GM23338 (cell line): Measurements from ENCODE around the gene PCNX1. TPM values are rescaled to one million over a fixed set of nuclear protein-coding genes. Genes with fewer than 3 reads are reported as not detected.

Source experiments
- ATAC-seq: fragments of 200-7000 bp; cut with Tn5 transposase; 3 replicates; pipeline ENCODE4 v1.9.1; 2020
- DNase-seq: peaks from one replicate; pipeline ENCODE4 v3.0.0-alpha.2; 2015; ENCODE audit warnings: low spot score
- H2AFZ ChIP-seq: fragments of 200-600 bp; sonication (generic); 2 replicates; pipeline ENCODE4 v1.8.0; 2016; ENCODE audit warnings: antibody characterized with exemption, mild to moderate bottlenecking, moderate library complexity
- H3F3A ChIP-seq: fragments of 200-600 bp; sonication (generic); replicated peaks from 2 replicates; pipeline ENCODE4 v1.8.0; 2017; ENCODE audit warnings: antibody characterized with exemption, mixed run types, low read depth
- H3K27ac ChIP-seq: fragments of 200-600 bp; sonication (generic); 2 replicates; pipeline ENCODE4 v1.6.1; 2016; ENCODE audit warnings: low read depth
- H3K27me3 ChIP-seq: fragments of 200-600 bp; sonication (generic); 2 replicates; pipeline ENCODE4 v1.8.0; 2016; ENCODE audit warnings: mild to moderate bottlenecking, mixed run types, moderate library complexity; ENCODE audit not compliant: insufficient read depth
- H3K36me3 ChIP-seq: fragments of 200-600 bp; sonication (generic); 2 replicates; pipeline ENCODE4 v1.8.0; 2016; ENCODE audit warnings: mild to moderate bottlenecking; ENCODE audit not compliant: insufficient read depth
- H3K4me1 ChIP-seq: fragments of 200-600 bp; sonication (generic); 2 replicates; pipeline ENCODE4 v1.8.0; 2016; ENCODE audit warnings: mild to moderate bottlenecking, moderate library complexity; ENCODE audit not compliant: insufficient read depth
- H3K4me2 ChIP-seq: fragments of 200-600 bp; sonication (generic); 2 replicates; pipeline ENCODE4 v1.7.1; 2017; ENCODE audit warnings: mixed run types
- H3K4me3 ChIP-seq: fragments of 200-600 bp; sonication (generic); 2 replicates; pipeline ENCODE4 v1.6.1; 2016; ENCODE audit warnings: mixed run types
- H3K79me2 ChIP-seq: fragments of 200-600 bp; sonication (generic); replicated peaks from 2 replicates; pipeline ENCODE4 v1.8.0; 2017; ENCODE audit warnings: mild to moderate bottlenecking; ENCODE audit not compliant: insufficient read depth
- H3K9me2 ChIP-seq: fragments of 200-600 bp; sonication (generic); 2 replicates; pipeline ENCODE4 v1.8.0; 2017; ENCODE audit not compliant: insufficient read depth
- H4K20me1 ChIP-seq: fragments of 200-600 bp; sonication (generic); replicated peaks from 2 replicates; pipeline ENCODE4 v1.8.0; 2017; ENCODE audit warnings: mild to moderate bottlenecking; ENCODE audit not compliant: insufficient read depth
- H3K27ac Mint-ChIP-seq: 2 replicates; pipeline ENCODE4 v1.8.0; 2020; ENCODE audit warnings: inconsistent platforms, mild to moderate bottlenecking, moderate library complexity, mixed read lengths
- H3K27me3 Mint-ChIP-seq: 3 replicates; pipeline ENCODE4 v1.8.0; 2022; ENCODE audit warnings: low read depth, mild to moderate bottlenecking, moderate library complexity, mixed read lengths, inconsistent platforms; ENCODE audit not compliant: insufficient read depth, poor library complexity
- H3K36me3 Mint-ChIP-seq: 3 replicates; pipeline ENCODE4 v1.8.0; 2021; ENCODE audit warnings: low read depth, mild to moderate bottlenecking, inconsistent platforms, moderate library complexity, mixed read lengths
- H3K4me1 Mint-ChIP-seq: 3 replicates; pipeline ENCODE4 v1.8.0; 2020; ENCODE audit warnings: mild to moderate bottlenecking, inconsistent platforms, mixed read lengths
- H3K4me3 Mint-ChIP-seq: 3 replicates; pipeline ENCODE4 v1.8.0; 2021; ENCODE audit warnings: moderate library complexity, mild to moderate bottlenecking, inconsistent platforms, mixed read lengths
- H3K9me3 Mint-ChIP-seq: 3 replicates; pipeline ENCODE4 v1.8.0; 2020; ENCODE audit warnings: moderate library complexity, mild to moderate bottlenecking, inconsistent platforms, mixed read lengths
- CREB1 ChIP-seq: fragments of 250-450 bp; sonication (Bioruptor Pico); IDR thresholded peaks from 2 replicates; pipeline ENCODE4 v1.5.0; 2020; ENCODE audit warnings: low read depth, mild to moderate bottlenecking, moderate library complexity
- EZH2 ChIP-seq: fragments of 200-600 bp; sonication (generic); IDR thresholded peaks from one replicate; pipeline ENCODE4 v1.8.0; 2017; ENCODE audit warnings: antibody characterized with exemption, mild to moderate bottlenecking, low read depth; ENCODE audit not compliant: unreplicated experiment
- EZH2phosphoT487 ChIP-seq: fragments of 200-600 bp; sonication (generic); IDR thresholded peaks from one replicate; pipeline ENCODE4 v1.8.1; 2018; ENCODE audit warnings: antibody characterized with exemption; ENCODE audit not compliant: unreplicated experiment
- JUNB ChIP-seq: IDR thresholded peaks from one replicate; pipeline ENCODE4 v1.6.1; 2016; ENCODE audit warnings: antibody characterized with exemption; ENCODE audit not compliant: unreplicated experiment
- NANOG ChIP-seq: IDR thresholded peaks from 2 replicates; pipeline ENCODE4 v1.6.1; 2016; ENCODE audit warnings: antibody characterized with exemption, borderline replicate concordance
- POLR2AphosphoS5 ChIP-seq: IDR thresholded peaks from 2 replicates; pipeline ENCODE4 v1.6.1; 2016; ENCODE audit warnings: antibody characterized with exemption, low read depth
- ZNF331 ChIP-seq: fragments of 250-450 bp; sonication (Bioruptor Pico); IDR thresholded peaks from 2 replicates; pipeline ENCODE4 v1.5.0; 2020; ENCODE audit warnings: low read depth, mild to moderate bottlenecking, moderate library complexity
- ZNF462 ChIP-seq: fragments of 250-450 bp; sonication (Bioruptor Pico); IDR thresholded peaks from 2 replicates; pipeline ENCODE4 v1.5.0; 2020; ENCODE audit warnings: mild to moderate bottlenecking, moderate library complexity
- polyA plus RNA-seq: library from polyadenylated mRNA; unstranded; fragments of >200 nt; fragmentation: Nextera tagmentation; extraction: Ambion mirVana; gene quantifications from 2 replicates; pipeline ENCODE4 v1.2.1, GENCODE V29; 2016
- total RNA-seq: library from RNA; depleted of rRNA; stranded (reverse); fragments of >200 nt; shearing (Covaris generic); gene quantifications from 2 replicates; pipeline ENCODE4 v1.2.3, GENCODE V29; 2014
- TF ChIP-seq, protein P1 (sequence below), 2 experiments: fragments of 200-600 bp in 1 of 2; sonication (generic) in 1 of 2; conservative IDR thresholded peaks; 2 replicates each; pipeline versions ENCODE4 v1.5.1 to v1.6.1; 2016 to 2017; ENCODE audit warnings: antibody characterized with exemption in 2 of 2, low read depth in 2 of 2, mild to moderate bottlenecking in 2 of 2, moderate library complexity in 1 of 2
- TF ChIP-seq, protein P2 (sequence below): IDR thresholded peaks from 2 replicates; pipeline ENCODE4 v1.6.1; 2016; ENCODE audit warnings: antibody characterized with exemption

The PCNX1 gene
- total and polyA plus RNA-seq, 2 experiments from 2014 or later = 19.4 to 53.1 TPM

GRCh38 chr14:70931008-70931407 is 23.7 kb downstream of the PCNX1 start:
- H3K4me2 ChIP-seq = no peak overlapping the region
- H3K79me2 ChIP-seq = peaks cover 100% of the 10 kb centered on the region
- no peak overlapping the region for H2AFZ ChIP-seq

GRCh38 chr14:70934084-70934483 is 26.8 kb downstream of the PCNX1 start:
- no peak overlapping the region for H3K27ac ChIP-seq
- H3K4me3 ChIP-seq = no peak overlapping the region
- H3K4me2 ChIP-seq = no peak overlapping the region
- H3K4me3 Mint-ChIP-seq = no peak overlapping the region
- peaks cover 3% of the 10 kb centered on the region; the same call in 1 of the 3 replicates for H3K9me3 Mint-ChIP-seq
- H3K27me3 Mint-ChIP-seq = no peaks in the 10 kb centered on the region
- no peak overlapping the region for H3K27ac Mint-ChIP-seq
- DNase-seq = no peak
- H3K27me3 ChIP-seq = no peaks in the 10 kb centered on the region
- H3F3A ChIP-seq = no peaks in the 10 kb centered on the region
- peaks cover 43% of the 10 kb centered on the region for H4K20me1 ChIP-seq
- H3K36me3 ChIP-seq = no peaks in the 10 kb centered on the region
- no peak for ATAC-seq
- H3K9me2 ChIP-seq = no peaks in the 10 kb centered on the region
- peaks cover 3% of the 10 kb centered on the region; the same call in 2 of the 3 replicates for H3K36me3 Mint-ChIP-seq
- peaks cover 100% of the 10 kb centered on the region for H3K79me2 ChIP-seq
- H2AFZ ChIP-seq = no peak overlapping the region
- no peaks in the 10 kb centered on the region; the same call in 1 of the 2 replicates for H3K4me1 ChIP-seq
- H3K4me1 Mint-ChIP-seq = peaks cover 10% of the 10 kb centered on the region; the same call in 2 of the 3 replicates
- TF ChIP-seq, protein P1, sequence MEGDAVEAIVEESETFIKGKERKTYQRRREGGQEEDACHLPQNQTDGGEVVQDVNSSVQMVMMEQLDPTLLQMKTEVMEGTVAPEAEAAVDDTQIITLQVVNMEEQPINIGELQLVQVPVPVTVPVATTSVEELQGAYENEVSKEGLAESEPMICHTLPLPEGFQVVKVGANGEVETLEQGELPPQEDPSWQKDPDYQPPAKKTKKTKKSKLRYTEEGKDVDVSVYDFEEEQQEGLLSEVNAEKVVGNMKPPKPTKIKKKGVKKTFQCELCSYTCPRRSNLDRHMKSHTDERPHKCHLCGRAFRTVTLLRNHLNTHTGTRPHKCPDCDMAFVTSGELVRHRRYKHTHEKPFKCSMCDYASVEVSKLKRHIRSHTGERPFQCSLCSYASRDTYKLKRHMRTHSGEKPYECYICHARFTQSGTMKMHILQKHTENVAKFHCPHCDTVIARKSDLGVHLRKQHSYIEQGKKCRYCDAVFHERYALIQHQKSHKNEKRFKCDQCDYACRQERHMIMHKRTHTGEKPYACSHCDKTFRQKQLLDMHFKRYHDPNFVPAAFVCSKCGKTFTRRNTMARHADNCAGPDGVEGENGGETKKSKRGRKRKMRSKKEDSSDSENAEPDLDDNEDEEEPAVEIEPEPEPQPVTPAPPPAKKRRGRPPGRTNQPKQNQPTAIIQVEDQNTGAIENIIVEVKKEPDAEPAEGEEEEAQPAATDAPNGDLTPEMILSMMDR (conservative IDR thresholded peaks at IDR 0.05; ENCODE audit: low read depth in 2 of 2) = no peak
- TF ChIP-seq POLR2AphosphoS5 (no peak), ZNF331 (CRISPR knock-in tag) (no peak), CREB1 (CRISPR knock-in tag) (no peak), ZNF462 (no peak), NANOG (no peak), EZH2phosphoT487 (no peak), JUNB (no peak)
- TF ChIP-seq, protein P2, sequence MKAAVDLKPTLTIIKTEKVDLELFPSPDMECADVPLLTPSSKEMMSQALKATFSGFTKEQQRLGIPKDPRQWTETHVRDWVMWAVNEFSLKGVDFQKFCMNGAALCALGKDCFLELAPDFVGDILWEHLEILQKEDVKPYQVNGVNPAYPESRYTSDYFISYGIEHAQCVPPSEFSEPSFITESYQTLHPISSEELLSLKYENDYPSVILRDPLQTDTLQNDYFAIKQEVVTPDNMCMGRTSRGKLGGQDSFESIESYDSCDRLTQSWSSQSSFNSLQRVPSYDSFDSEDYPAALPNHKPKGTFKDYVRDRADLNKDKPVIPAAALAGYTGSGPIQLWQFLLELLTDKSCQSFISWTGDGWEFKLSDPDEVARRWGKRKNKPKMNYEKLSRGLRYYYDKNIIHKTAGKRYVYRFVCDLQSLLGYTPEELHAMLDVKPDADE = no peak

More at GRCh38 chr14:70931008-70931407, 23.7 kb downstream of the PCNX1 start:
- H3K27ac Mint-ChIP-seq = no peak overlapping the region
- Histone ChIP-seq H3K27ac (no peak overlapping the region), H3K9me2 (no peaks in the 10 kb centered on the region), H3K4me3 (no peak overlapping the region), H3K4me1 (peaks cover 5% of the 10 kb centered on the region), H3K27me3 (no peaks in the 10 kb centered on the region), H3K36me3 (no peaks in the 10 kb centered on the region), H4K20me1 (peaks cover 37% of the 10 kb centered on the region), H3F3A (no peaks in the 10 kb centered on the region)
- DNase-seq = no peak
- no peak; the same call in 2 of the 3 replicates for ATAC-seq
- no peaks in the 10 kb centered on the region for H3K27me3 Mint-ChIP-seq
- H3K4me1 Mint-ChIP-seq = peaks cover 19% of the 10 kb centered on the region; the same call in 2 of the 3 replicates
- no peaks in the 10 kb centered on the region for H3K36me3 Mint-ChIP-seq
- TF ChIP-seq, protein P1 (conservative IDR thresholded peaks at IDR 0.05; ENCODE audit: low read depth in 2 of 2) = no peak
- TF ChIP-seq EZH2 = no peak
- H3K9me3 Mint-ChIP-seq = no peaks in the 10 kb centered on the region
- H3K4me3 Mint-ChIP-seq = no peak overlapping the region
